M059J (cell line): Measurements from ENCODE around the gene SLC35F3. TPM values are rescaled to one million over a fixed set of nuclear protein-coding genes. Genes with fewer than 3 reads are reported as not detected.
"Not testable (repeated sequence)": the region's sequence is repeated elsewhere in the genome, so short reads cannot be mapped to it uniquely, and the experiment has no call there.

Experiments used
- DNase-seq: peaks from one replicate; pipeline ENCODE4 v3.0.0-alpha.2; 2012; ENCODE audit warnings: low read depth
- total RNA-seq: library from RNA; depleted of rRNA; stranded (reverse); fragments of >200 nt; shearing (Covaris generic); gene quantifications from 2 replicates; pipeline ENCODE4 v1.2.3, GENCODE V29; 2014

SLC35F3 gene
- total RNA-seq, 1 experiment from 2014 or later: 0.64 TPM

DNA sequence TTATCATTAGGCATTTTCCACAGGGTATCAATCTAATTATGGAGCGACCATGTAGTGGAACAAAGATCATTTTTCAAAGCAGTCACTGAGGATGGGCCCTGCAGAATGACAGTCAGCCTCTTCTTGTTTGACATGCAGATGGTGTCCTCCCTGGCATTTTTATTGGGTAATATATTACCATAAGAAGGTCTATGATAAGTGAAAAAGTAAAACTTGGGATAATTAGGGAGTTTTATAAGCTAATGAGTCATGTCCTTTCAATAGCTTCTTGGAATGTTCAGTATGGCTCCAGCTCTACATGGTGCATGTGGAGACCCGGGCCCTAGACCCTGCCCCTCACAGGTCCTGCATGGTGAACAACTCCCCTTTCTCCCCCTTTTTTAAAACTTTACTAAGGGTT is 236.5 kb downstream of the SLC35F3 start:
- peak; percentile 54 for DNase-seq

DNA sequence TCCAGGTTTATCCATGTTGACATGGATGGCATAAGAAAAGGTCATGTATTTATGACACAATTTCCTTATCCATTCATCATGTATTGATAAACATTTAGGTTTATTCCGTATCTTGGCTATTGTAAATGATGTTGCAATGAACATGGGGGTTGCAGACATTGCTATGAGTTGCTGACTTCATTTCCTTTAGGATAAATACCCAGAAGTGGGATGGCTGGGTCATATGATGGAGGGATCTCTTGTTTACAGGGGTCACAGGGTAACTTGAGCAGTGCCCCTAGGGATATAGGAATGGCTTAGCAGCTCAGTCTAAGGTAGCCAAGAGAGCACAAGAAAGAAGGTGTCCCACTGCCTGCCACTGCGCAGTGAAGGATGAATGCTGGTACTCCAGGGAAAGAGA is 239.2 kb downstream of the SLC35F3 start:
- DNase-seq: no peak

DNA sequence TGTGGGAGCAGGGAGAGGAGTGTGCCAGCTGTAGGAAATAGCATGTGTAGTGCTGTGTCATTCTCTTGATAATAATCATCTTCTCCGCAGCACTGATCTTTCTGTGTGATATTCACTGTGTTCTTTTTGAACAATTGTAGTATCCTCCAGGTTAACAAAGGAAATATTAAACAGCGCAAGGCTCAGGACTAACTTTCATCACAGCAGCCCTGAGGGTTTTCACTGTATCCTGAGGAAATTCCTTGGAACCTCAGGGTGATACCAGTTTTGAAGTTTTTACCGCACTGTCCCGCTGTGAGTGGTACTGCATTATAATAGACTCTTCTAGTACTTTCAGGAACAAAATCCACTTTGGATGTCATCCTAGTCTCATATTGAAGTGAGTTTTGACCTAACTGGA is 240.4 kb downstream of the SLC35F3 start:
- DNase-seq: peak; percentile 28

DNA sequence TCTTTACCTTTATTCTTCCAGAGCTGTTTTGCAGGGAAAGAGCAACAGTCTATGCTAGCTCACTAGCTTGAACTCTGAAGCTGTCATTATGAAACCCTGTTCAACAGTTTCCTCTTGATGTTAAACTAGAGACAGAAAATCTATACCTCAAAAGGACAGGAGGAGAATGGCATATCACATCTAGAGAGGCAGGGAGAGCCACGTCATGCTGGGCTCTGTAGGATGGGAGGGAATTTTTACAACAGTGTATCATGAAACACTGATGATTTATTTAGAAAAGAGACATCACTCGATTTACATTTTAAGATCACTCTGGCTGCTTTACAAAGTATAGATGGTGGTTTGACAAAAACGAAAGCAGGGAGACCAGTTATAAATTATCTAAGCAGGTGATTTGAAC is 243.9 kb downstream of the SLC35F3 start:
- no peak for DNase-seq

DNA sequence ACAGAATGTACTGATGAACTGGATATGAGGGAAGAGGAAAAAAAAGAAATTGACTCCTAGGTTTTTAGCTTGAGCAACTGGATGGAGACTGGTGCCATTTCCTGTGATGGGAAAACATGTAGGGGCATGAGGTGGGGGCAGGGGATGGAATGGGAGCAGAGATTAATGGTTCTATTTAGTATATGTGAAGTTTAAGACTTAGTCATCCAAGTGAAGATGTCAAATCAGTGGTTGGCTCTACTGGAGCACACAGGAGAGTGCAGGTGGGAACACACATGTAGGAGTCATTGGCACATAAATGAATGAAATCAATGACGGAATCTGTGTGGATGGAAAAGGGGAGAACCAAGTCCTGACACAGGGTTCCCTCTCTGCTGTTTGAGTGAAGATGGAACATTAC is 244.3 kb downstream of the SLC35F3 start:
- DNase-seq: peak; percentile 22

DNA sequence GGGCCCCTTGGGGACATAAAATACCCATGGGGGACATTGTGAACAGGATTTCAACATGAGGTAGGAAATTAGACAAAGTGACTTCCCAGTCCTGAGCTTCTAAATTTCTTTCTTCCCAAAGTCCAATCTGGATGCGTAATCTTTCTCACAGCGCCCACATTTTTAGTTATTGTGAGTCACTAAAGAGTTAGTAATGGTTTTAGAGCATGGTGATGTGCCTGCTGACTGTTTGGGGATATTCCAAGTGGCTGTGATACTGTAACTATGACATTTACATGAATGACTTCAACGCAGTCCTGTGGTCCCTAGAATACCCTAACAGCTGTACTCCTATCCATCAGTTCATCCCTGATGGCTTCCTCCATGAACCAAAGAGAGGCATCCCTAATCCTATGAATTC is 244.7 kb downstream of the SLC35F3 start:
- peak; percentile 83 for DNase-seq

GRCh38 chr1:234150892-234151291 is 246.4 kb downstream of the SLC35F3 start:
- no peak for DNase-seq

DNA sequence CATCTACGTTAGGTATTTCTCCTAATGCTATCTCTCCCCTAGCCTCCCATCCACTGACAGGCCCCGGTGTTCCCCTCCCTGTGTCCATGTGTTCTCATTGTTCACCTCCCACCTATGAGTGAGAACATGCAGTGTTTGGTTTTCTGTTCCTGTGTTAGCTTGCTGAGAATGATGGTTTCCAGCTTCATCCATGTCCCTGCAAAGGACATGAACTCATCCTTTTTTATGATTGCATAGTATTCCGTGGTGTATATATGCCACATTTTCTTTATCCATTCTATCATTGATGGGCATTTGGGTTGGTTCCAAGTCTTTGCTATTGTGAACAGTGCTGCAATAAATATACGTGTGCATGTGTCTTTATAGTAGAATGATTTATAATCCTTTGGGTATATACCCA is 247.9 kb downstream of the SLC35F3 start:
- DNase-seq: not testable (repeated sequence)

DNA sequence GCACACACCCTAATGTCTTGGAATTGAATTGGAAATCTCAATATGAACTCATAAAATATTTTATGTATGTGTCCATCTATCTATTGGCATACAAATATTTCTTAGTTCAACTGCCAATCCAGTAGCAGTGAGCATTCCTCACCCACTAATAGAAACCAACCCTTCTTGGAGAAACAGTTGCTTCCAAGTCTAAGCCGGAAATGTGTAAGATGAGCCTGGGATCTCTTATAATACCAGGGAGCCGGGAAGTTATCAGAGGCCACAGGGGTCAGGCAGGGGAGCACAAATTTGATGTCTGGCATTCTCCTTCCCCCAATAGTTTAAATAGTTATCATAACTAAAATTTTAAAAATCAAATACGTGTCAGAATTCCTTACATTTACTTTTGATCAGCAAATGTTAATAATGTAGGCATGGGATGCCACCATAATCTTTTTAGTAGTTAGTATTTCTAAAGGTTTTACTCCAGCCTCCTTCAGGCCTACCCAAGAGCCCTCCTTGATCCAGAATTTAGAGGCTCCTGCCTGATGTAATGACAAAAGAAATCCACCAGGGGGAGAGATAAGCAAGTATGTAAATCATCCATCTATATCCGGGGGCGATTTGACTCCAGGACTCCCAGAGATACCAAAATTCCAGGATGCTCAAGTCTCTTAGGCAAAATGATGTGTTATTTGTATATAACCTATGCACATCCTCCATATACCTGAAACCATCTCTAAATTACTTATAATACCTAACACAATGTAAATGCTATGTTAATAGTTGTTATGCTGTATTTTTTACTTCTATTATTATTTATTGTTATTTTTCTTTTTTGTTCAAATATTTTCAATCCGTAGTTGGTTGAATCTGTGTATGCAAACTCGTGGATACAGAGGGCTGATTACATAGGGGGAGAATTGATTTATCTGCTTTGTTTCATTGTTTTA is 250.1 kb downstream of the SLC35F3 start:
- DNase-seq: peak; percentile 82

GRCh38 chr1:234162661-234163060 is 258.2 kb downstream of the SLC35F3 start:
- DNase-seq: no peak

DNA sequence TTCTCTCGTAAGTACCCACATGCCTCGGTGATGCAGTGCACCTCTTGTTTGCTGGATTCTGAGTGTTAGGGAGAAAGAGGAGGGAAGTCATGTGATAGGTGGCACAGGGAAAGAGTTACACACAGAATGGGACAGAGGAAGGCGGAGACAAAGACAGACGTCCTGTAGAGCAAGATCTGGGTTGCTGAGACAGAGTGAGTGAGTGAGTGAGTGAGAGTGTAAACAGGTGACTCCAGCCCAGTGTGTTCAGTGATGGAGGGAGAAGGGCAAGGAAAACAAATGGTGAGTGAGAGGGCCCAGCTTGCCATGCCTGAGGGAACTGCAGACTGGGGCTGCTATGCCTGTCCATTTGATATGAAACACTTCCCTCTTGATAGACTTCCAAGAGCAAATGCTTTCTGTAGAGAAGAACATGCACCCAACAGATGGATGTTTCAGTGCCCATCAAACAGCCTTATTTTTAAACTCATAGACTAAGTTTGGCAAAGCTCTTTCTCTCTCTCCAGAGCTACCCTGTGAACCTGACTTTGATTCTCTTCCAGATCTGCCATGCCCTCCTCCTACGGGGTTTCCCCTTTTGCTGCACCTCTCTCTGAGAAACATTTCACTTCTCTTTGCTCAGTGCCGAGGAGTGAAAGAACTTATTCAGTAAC is 258.9 kb downstream of the SLC35F3 start:
- no peak for DNase-seq

- no peak for DNase-seq
Measured at GRCh38 chr1:234164098-234164709, 259.7 kb downstream of the SLC35F3 start.

DNA sequence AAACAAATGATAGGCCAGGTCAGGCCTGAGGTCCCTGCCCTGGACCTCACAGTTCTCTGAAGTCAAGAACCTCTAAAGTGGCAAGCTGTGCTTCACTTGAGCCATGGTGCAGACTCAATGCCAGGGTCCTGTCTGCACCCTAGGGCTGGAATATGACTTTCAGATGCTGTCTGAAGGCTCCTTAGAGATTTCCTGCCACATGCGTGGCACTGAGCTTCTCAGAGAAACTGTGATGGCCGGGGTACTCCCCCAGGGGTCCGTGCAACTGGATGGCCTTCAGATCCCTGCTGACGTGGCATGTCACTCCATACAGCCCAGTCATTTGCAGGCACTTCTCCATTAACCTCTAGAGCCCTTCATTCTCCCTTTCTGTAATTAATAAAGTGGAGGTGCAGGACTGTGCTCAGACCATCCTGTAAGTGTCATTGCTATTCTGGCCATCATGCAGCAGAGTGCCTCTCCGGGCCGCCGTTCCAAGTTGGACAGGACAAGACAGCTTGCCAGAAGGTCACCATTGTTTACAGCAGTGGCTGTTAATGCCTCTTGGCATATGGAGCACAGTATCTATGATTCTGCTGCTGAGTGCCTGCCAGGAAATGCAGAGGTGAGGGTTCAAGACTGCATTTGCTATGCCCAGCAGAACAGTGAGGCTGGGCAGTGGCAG is 263.7 kb downstream of the SLC35F3 start:
- DNase-seq: no peak

DNA sequence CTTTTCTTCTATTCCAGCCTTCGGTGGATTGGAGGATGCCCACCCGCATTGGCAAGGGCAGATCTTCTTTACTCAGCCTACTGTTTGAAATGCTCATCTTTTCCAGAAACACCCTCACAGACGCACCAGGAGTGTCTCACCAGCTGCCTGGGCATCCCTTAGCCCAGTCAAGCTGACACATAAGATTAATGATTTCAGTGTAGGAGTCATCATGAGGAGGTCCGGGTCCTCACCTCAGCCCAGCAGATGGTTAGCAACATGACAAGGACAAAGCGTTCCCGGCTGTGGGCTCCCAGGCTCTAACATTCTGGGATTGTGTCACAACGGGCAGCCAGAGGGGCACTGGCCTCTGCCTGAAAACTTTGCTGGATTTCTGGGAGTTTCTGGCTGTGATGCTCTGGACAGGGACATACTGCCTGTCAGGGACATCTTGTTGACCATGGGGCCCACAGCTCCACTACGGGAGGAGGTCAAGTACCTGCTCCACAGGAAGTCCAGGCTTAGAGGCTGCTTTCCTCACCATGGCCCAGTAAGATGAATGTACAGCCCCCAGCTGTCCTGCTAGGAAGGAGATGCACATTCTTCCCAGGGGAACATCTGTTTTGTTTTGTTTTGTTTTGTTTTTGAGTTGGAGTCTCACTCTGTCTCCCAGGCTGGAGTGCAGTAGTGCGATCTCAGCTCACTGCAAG is 264.8 kb downstream of the SLC35F3 start:
- no peak for DNase-seq

- DNase-seq: no peak
Measured at GRCh38 chr1:234170067-234170466, 265.6 kb downstream of the SLC35F3 start.

GRCh38 chr1:234170622-234171021 is 266.1 kb downstream of the SLC35F3 start:
- peak; percentile 46 for DNase-seq

DNA sequence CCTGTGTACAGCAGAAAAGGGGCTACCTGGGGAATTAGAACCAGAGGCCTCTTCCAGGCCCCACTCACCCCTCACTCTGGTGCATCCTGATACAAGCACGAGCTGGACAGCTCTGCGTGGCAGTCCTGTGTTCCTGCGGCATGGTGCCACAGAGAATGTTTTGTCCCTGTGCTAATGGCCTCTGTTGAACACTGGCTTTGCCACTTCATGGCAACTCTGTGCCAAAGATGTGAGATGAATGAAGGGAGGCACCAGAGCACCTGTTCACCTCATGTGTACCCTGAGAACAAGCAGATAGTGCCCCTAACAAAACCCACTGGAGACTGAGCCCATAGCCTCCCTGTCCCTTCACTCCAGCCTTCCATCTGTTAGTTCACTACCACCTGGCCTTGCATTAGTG is 269.5 kb downstream of the SLC35F3 start:
- no peak for DNase-seq

DNA sequence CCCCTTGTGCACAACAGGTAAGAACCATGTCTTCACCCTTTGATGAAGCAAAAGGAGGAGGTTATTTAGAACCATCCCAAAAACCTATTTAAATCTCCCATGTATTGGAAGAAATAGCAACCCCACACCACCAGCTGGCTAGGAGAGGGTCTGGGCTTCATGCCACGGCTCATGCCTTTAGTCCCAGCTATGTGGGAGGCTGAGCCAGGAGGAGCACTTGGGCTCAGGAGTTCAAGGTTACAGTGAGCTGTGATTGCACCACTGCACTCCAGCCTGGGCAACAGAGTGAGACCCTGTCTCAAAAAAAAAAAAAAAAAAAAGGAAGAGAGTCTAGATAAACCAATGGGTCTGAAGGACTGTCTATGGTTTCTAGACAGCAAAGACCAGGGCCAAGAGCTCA is 270.9 kb downstream of the SLC35F3 start:
- no peak for DNase-seq

- no peak for DNase-seq
Measured at GRCh38 chr1:234176000-234176399, 271.5 kb downstream of the SLC35F3 start.

DNA sequence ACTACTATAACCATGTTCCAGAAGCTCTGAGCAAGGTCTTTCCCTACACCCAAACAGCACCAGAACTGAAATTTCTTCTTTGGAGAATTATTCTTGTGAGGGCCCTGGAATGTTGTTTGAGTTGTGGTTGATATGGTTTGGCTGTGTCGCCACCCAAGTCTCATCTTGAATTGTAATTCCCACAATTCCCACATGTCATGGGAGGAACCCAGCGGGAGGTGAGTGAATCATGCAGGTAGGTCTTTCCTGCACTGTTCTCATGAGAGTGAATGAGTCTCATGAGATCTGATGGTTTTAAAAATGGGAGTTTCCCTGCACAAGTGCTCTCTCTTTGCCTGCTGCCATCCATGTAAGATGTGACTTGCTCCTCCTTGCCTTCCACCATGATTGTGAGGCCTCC is 272.4 kb downstream of the SLC35F3 start:
- not testable (repeated sequence) for DNase-seq

GRCh38 chr1:234185438-234185837 is 281.0 kb downstream of the SLC35F3 start:
- DNase-seq: no peak
